Ovary (tissue), 3 donors: Measurements from ENCODE around the gene ATP8A1.

Source experiments
- CTCF ChIP-seq, 3 donors: fragments of 450-650 bp in 2 of 3; fragments of 200-600 bp in 1 of 3; IDR thresholded peaks; one replicate each; pipeline versions ENCODE4 v1.5.1 to v1.8.0; 2016 to 2022; ENCODE audit warnings: antibody characterized with exemption in 3 of 3, mild to moderate bottlenecking in 1 of 3
- POLR2A ChIP-seq: fragments of 450-650 bp; IDR thresholded peaks from one replicate; pipeline ENCODE4 v1.6.1; 2017; ENCODE audit warnings: antibody characterized with exemption, mild to moderate bottlenecking, moderate library complexity
- donor health status: DM: no; HTN: no; CAD: no.

GRCh38 chr4:42547805-42548204, 109.1 kb downstream of the ATP8A1 start:
- TF ChIP-seq CTCF (IDR thresholded peaks at IDR 0.05): no peak
- no peak for TF ChIP-seq POLR2A
